Stimulated activated naive B cell treated with anti-CD40 and anti-IgM and Interleukin-4, amounts not matched to agents 10 μg/mL and 1 μg/mL and 100 μg/mL, for 72 hours (primary cell): Measurements from ENCODE around the gene TEX30.
"Not testable (repeated sequence)": the region's sequence is repeated elsewhere in the genome, so short reads cannot be mapped to it uniquely, and the experiment has no call there.

Experiments used
- ATAC-seq, 2 donors: fragments of 150-1000 bp; cut with Tn5 transposase; replicated peaks; 2 replicates each; pipeline ENCODE4 v1.10.0; 2021; ENCODE audit warnings: moderate library complexity in 1 of 2
- DNase-seq: peaks from one replicate; pipeline ENCODE4 v3.0.0; 2021
- H3K27ac Mint-ChIP-seq: one replicate; pipeline ENCODE4 v1.8.0; 2022; ENCODE audit warnings: mild to moderate bottlenecking, mixed read lengths
- H3K27me3 Mint-ChIP-seq, 2 donors: one replicate each; pipeline ENCODE4 v1.8.0; 2022; ENCODE audit warnings: mixed read lengths in 2 of 2
- H3K36me3 Mint-ChIP-seq, 2 donors: one replicate each; pipeline ENCODE4 v1.8.0; 2022; ENCODE audit warnings: mixed read lengths in 2 of 2, mild to moderate bottlenecking in 1 of 2
- H3K4me1 Mint-ChIP-seq, 2 donors: one replicate each; pipeline ENCODE4 v1.8.0; 2022; ENCODE audit warnings: mixed read lengths in 2 of 2, mild to moderate bottlenecking in 1 of 2
- H3K4me3 Mint-ChIP-seq, 2 donors: one replicate each; pipeline ENCODE4 v1.8.0; 2022; ENCODE audit warnings: mild to moderate bottlenecking in 2 of 2, mixed read lengths in 2 of 2, moderate library complexity in 1 of 2
- H3K9me3 Mint-ChIP-seq, 2 donors: one replicate each; pipeline ENCODE4 v1.8.0; 2022; ENCODE audit warnings: mixed read lengths in 2 of 2, mild to moderate bottlenecking in 1 of 2

The TEX30 gene

DNA sequence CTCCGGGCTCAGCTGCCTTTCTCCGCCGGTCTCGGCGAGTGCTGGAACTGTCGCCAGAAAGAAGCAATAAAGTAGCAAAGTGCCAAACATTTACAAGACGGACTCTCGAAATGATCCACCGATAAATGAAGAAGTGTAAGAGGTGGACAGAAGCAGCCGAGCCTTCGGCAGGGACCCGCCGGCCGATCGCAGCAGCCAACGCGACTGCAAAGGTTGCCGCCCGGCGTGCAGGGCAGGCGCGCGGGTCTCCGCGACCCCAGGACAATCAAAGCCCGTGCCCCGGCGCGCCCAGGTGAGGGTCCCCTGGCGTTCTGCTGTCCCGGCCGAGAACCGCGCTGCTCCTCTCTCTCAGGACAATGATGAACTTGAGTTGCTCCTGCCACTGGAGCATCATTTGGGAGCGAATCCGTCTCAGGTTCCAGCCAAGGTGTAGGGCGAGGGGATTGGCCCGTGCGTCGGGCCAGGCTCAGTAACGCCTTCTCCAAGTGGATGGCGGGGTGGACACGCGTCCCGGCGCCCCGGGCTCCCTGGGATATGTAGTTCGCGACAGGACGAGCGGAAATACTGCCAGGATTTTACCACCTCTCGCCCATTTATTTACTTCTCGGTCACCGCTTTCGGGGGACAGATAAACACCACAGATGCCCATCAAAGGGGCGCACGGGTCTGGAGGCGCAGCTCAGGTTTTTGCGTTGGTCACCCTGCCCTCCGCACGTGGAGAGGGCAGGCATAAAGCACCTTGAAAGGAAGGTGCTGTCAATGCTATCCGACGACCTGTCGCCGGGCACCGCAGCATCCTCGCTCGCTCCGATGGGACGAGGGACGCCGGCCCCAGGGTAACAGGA, 25.2 kb upstream of the TEX30 start, which contains the start of the genes BIVM and POGLUT2:
BIVM (plus strand) TSS at position 539 of the 845 bp plus-strand sequence. CDS start 8,149 bp downstream, outside the sequence.
POGLUT2 (minus strand) TSS at position 396 of the 845 bp plus-strand sequence; CDS start at position 90, 306 bp downstream.
- DNase-seq (peak; percentile 76), ATAC-seq (peak; percentile 83 to 84)
- Mint-ChIP-seq H3K4me3 (peak within 1 kb of the TSS; percentile 91 to 97), H3K36me3 (peaks cover 0 to 2% of the 10 kb centered on the region in 2 donors), H3K27ac (peak within 1 kb of the TSS; percentile 90), H3K4me1 (peaks cover 8 to 37% of the 10 kb centered on the region in 2 donors), H3K9me3 (no peaks in the 10 kb centered on the region), H3K27me3 (peaks cover 20 to 22% of the 10 kb centered on the region in 2 donors)

DNA sequence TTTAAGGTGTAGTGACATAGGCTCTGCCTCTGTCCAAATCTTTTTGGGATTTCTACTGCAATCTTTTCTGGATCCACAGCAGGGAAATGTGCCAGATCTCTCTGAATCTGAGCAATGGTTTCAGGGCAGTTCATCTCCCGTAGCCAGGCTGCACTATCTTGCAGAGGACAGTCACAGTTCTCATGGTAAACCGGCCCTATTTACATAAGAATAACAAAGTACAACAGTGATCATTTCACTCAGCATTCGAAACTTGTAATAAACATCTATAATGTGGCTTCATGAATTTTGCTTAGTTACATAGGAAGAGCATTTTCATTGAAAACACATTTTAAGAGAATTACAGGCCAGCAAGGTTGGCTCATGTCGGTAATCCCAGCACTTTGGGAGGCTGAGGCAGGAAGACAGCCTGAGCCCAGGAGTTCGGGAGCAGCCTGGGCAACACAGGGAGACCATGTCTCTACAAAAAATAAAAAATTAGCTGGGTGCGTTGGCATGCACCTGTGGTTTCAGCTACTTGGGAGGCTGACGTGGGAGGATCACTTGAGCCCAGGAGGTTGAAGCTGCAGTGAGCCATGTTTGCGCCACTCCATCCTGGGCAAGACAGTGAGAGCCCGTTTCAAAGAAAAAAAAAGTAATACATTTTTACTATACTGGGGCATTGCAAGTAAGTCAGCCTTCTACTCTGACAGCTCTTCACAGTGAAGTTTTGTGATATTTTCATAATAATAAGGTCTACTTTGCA, 20.2 kb upstream of the TEX30 start:
- no peak for ATAC-seq

DNA sequence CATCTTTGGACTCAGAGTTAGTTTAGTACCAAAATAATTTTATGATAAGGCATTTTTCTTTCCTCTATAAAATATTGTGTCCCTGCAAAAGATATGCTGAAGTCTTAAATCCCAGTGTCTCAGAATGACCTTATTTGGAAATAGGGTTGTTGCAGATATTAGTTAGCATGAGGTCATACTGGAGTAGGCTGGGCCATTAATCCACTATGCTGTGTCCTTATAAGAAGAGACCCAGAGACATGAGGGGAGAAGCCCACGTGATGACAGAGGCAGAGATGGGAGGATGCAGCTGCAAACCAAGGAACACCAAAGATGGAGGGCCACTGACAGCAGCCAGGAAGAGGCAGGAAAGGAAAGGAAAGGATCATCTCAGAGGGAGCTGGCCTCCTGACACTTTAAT, 18.8 kb upstream of the TEX30 start:
- peaks cover 0 to 1% of the 10 kb centered on the region in 2 donors for H3K4me1 Mint-ChIP-seq
- no peak for DNase-seq
- H3K4me3 Mint-ChIP-seq, result no peak overlapping the region
- no peak for ATAC-seq
- peaks cover 9 to 10% of the 10 kb centered on the region in 2 donors for H3K27me3 Mint-ChIP-seq
- no peaks in the 10 kb centered on the region for H3K9me3 Mint-ChIP-seq
- no peak overlapping the region for H3K27ac Mint-ChIP-seq
- H3K36me3 Mint-ChIP-seq, result peaks cover 0 to 12% of the 10 kb centered on the region in 2 donors

More for the DNA sequence above, 20.2 kb upstream of the TEX30 start:
- no peaks in the 10 kb centered on the region for H3K9me3 Mint-ChIP-seq
- no peak overlapping the region for H3K27ac Mint-ChIP-seq
- peaks cover 16 to 19% of the 10 kb centered on the region in 2 donors for H3K27me3 Mint-ChIP-seq
- no peak overlapping the region for H3K4me3 Mint-ChIP-seq
- DNase-seq, result no peak
- H3K36me3 Mint-ChIP-seq, result peaks cover 0 to 9% of the 10 kb centered on the region in 2 donors
- H3K4me1 Mint-ChIP-seq, result peaks cover 2 to 15% of the 10 kb centered on the region in 2 donors

DNA sequence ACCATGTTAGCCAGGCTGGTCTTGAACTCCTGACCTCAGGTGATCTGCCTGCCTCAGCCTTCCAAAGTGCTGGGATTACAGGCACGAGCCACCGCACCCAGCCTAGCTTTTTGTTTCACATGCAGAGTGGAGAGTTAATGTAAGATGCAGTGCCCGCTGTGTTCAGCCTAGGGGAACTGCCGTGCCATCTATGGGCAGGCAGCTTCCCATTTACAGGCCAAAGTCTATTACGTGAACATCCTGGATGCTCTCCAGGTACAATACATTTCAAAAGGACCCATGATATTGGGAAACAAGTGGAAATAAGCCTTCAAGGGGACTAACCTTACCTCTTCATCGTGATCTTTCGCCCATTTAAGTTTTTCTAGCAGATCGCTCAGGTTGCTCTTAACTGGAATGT, 15.1 kb upstream of the TEX30 start:
- no peak for ATAC-seq
- Mint-ChIP-seq H3K4me1 (no peaks in the 10 kb centered on the region), H3K4me3 (no peak overlapping the region), H3K36me3 (peaks cover 0 to 12% of the 10 kb centered on the region in 2 donors), H3K27me3 (peaks cover under 1 to 3% of the 10 kb centered on the region in 2 donors), H3K27ac (no peak overlapping the region), H3K9me3 (no peaks in the 10 kb centered on the region)
- DNase-seq, result no peak

DNA sequence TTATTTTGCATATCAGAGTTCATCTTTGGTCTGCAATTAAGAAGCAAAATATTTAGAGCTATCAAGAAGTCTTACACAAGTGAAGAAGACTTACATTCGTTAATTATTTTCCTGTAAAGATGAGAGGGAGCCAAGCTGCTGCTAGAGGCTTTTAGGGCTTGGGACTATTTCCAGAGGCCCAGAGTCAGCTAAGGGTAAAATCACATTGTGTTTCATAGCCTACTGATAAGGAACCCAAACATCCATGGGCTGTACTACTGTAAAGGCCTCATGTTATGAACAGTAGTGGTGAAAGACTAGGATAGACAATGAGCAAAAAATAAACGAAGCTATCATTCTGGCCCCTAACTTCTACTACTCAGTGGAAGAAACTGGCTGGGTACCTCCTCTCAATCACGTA, 10.9 kb upstream of the TEX30 start:
- Mint-ChIP-seq H3K36me3 (peaks cover 4 to 25% of the 10 kb centered on the region in 2 donors), H3K4me3 (no peak overlapping the region), H3K4me1 (peaks cover 4 to 6% of the 10 kb centered on the region in 2 donors), H3K9me3 (peaks cover 0 to 6% of the 10 kb centered on the region in 2 donors), H3K27ac (no peak overlapping the region), H3K27me3 (no peaks in the 10 kb centered on the region)
- DNase-seq, result no peak
- ATAC-seq, result no peak

DNA sequence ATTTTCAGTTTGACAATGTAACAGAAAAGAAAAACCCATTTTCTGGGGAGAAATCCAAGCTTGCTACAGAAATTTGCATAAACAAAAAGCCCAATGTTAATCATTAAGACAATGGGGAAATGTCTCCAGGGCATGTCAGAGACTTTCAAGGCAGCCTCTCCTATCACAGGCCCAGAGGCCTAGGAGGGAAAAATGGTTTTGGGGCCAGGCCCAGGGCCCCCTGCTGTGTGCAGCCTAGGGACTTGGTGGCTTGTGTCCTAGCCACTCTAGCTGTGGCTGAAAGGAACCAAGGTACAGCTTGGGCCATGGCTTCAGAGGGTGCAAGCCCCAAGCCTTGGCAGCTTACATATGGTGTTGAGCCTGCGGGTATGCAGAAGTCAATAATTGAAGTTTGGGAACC, 8.0 kb upstream of the TEX30 start:
- Mint-ChIP-seq H3K27me3 (no peaks in the 10 kb centered on the region), H3K36me3 (peaks cover 4 to 17% of the 10 kb centered on the region in 2 donors), H3K4me1 (peaks cover 6 to 9% of the 10 kb centered on the region in 2 donors), H3K27ac (no peak overlapping the region), H3K9me3 (peaks cover 0 to 6% of the 10 kb centered on the region in 2 donors), H3K4me3 (no peak overlapping the region)
- no peak for ATAC-seq
- no peak for DNase-seq

DNA sequence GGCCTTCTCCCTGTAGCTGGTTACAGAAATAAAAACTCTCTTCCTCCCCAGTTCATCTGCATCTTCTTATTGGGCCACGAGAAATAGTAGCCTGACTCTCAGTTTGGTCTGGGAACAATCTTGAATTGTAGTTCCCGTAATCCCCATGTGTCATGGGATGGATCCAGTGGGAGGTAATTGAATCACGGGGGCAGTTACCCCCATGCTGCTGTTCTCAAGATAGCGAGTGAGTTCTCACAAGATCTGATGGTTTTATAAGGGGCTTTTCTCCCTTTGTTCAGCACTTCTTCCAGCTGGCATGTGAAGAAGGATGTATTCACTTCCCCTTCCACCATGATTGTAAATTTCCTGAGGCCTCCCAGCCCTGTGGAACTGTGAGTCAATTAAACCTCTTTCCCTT, 7.1 kb upstream of the TEX30 start:
- H3K4me1 Mint-ChIP-seq, DNase-seq, H3K9me3 Mint-ChIP-seq, H3K27me3 Mint-ChIP-seq, ATAC-seq, H3K4me3 Mint-ChIP-seq, H3K27ac Mint-ChIP-seq: not testable (repeated sequence)
- peaks cover 4 to 17% of the 10 kb centered on the region in 2 donors for H3K36me3 Mint-ChIP-seq

DNA sequence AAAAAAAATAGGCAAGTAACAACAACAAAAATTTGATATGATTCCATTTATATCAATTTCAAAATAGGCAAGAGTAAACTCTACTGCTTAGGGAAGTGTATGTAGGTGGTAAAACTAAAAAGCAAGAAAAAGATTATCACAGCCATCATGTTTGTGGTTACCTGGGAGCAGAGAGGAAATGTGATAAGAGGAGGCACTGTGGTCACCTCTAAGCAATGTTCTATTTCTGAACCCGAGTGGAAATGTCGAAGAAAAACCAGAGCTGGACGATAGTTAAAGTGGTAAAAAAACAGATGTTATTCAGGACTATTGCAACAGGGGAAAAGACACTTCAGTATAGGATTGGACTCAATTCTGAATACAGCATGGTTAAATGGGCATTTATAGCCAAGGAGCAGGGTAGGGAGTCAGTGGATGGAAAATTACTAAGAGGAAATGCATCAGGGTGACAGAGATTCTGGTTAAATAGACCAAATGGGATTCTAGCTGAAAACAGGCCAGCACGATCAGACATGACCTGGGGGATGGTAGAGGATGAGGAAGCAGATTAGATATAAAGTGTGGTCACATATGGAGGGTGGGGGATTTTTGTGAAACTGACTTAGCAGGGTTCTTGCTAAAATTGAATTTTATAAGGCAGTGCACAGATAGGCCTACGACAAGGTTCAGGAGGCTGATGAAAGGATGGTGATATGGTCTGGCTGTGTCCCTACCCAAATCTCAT, 6.0 kb upstream of the TEX30 start:
- peaks cover 8 to 10% of the 10 kb centered on the region in 2 donors for H3K4me1 Mint-ChIP-seq
- H3K36me3 Mint-ChIP-seq, result peaks cover 4 to 17% of the 10 kb centered on the region in 2 donors
- peak overlapping the region; percentile 60 for H3K27ac Mint-ChIP-seq
- peak; percentile 90 to 91 for ATAC-seq
- peaks cover 0 to 6% of the 10 kb centered on the region in 2 donors for H3K9me3 Mint-ChIP-seq
- no peaks in the 10 kb centered on the region for H3K27me3 Mint-ChIP-seq
- peak overlapping the region; percentile 2 to 58 for H3K4me3 Mint-ChIP-seq
- no peak for DNase-seq

DNA sequence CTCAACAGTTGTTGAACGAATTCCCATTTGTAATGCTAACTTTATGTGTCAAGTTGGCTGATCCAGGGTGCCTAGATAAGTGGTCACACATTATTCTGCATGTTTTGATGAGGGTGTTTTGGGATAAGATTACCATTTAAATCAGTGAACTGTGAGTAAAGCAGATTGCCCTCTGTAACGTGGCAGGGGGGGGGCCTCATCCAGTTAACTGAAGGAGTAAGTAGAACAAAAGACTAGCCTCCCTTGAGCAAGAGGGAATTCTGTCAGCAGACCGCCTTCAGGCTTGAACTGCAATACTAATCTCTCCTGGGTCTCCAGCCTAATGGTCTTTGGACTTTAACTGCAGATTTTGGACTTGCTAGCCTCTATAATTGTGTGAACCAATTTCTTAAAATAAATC, 4.2 kb upstream of the TEX30 start:
- peaks cover 4 to 23% of the 10 kb centered on the region in 2 donors for H3K36me3 Mint-ChIP-seq
- H3K27me3 Mint-ChIP-seq, result no peaks in the 10 kb centered on the region
- H3K9me3 Mint-ChIP-seq, result peaks cover 0 to 6% of the 10 kb centered on the region in 2 donors
- H3K4me1 Mint-ChIP-seq, result peaks cover 14 to 23% of the 10 kb centered on the region in 2 donors
- H3K4me3 Mint-ChIP-seq, result no peak overlapping the region
- no peak overlapping the region for H3K27ac Mint-ChIP-seq
- no peak for ATAC-seq
- DNase-seq, result no peak

DNA sequence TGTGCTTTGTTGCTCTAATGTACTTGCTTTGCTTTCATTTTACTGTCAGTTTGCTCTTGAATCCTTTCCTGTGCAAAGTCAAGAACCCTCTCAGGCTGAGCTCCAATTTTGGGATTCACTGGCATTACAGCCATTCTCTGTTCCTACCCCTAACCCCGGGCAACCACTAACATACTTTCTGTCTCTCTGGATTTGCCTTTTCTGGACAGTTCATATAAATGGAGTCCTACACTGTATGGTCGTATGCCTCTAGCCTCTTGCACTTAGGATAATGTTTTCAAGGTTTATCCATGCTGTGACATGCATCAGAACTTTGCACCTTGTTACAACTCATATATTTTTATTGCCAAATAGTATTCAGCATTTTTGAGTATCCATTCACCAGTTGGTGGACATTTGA, 2.7 kb upstream of the TEX30 start:
- H3K4me1 Mint-ChIP-seq, result peaks cover 21 to 36% of the 10 kb centered on the region in 2 donors
- no peaks in the 10 kb centered on the region for H3K27me3 Mint-ChIP-seq
- peaks cover 0 to 17% of the 10 kb centered on the region in 2 donors for H3K36me3 Mint-ChIP-seq
- DNase-seq (no peak), ATAC-seq (no peak)
- no peak overlapping the region for H3K27ac Mint-ChIP-seq
- H3K9me3 Mint-ChIP-seq, result peaks cover 0 to 3% of the 10 kb centered on the region in 2 donors
- no peak overlapping the region for H3K4me3 Mint-ChIP-seq

DNA sequence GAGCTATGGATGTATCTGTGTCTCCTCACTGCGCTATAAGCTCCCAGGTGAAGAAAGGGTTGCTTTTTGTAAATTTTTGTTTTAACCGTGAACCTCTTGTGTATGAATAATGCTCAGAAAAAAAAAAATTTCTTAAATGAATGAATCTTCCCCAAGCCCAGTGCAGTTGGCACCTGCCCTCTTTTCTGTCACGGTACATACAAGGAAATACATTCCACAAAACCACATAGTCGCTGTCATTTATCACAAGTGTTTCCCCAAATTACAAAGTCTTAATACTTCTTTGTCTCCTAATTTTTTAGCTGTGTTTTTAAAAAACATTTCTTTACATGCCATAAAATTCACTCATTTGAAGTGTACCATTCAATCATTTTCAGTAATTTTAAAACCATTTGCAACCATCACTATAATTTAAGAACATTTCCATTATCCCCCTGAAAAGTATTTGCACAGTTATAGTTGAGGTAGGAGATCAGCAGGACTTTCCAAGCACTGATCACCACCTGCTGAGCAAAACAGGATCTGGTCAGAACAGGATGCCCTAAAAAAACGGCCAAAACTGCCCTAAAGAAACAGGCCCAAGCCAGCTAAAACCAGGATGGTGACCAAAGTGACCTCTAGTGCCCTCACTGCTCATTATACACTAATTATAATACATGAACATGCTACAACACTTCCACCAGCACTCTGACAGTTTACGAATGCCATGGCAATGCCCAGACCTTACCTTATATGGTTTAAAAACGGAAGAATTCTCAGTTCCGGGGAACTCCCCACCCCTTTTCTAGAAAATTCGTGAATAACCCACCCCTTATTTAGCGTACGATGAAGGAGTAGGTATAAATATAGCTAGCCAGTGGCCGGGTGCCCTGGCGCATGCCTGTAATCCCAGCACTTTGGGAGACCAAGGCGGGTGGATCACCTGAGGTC, 1.3 kb upstream of the TEX30 start:
- no peaks in the 10 kb centered on the region for H3K27me3 Mint-ChIP-seq
- H3K4me1 Mint-ChIP-seq, result peaks cover 26 to 47% of the 10 kb centered on the region in 2 donors
- DNase-seq (no peak), ATAC-seq (no peak)
- peak overlapping the region; percentile 84 to 93 for H3K4me3 Mint-ChIP-seq
- H3K9me3 Mint-ChIP-seq, result no peaks in the 10 kb centered on the region
- H3K36me3 Mint-ChIP-seq, result peaks cover 0 to 11% of the 10 kb centered on the region in 2 donors
- peak overlapping the region; percentile 95 for H3K27ac Mint-ChIP-seq

DNA sequence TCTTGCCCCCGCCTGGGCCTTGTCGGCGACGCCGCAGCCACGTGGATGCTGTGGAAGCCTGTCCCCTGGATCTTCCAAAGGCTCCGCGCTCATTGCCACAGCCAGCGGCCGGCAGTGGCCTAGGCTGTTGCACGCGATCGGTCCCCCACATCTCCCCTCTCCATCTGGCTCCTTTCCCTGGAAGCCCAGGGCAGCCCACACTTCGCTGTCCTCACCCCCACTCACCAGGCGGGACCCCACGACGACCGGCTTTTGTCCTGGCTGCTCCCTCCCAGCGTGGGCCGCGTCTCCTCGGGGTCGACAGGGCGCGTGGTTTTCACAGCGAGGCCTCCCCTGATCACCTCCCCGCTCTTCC, 605 bp upstream of the TEX30 start:
- H3K27me3 Mint-ChIP-seq, result no peaks in the 10 kb centered on the region

DNA sequence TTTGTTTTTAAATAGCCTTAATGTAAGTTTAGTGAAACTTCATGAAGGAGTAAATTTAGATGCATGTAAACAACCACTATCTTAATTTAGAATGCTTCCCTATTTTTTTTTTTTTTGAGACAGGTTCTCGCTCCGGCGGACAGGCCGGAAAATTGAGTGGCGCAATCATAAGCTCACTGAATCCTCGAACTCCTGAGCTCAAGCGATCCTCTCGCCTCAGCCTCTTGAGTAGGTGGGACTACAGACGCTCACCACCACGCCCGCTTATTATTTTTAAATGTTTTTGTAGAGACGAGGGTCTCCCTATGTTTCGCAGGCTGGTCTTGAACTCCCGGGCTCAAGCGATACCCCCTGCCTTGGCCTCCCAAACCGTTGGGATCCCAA, 1.6 kb downstream of the TEX30 start:
- Mint-ChIP-seq H3K4me1 (peaks cover 21 to 43% of the 10 kb centered on the region in 2 donors), H3K27me3 (no peaks in the 10 kb centered on the region), H3K9me3 (no peaks in the 10 kb centered on the region), H3K36me3 (peaks cover 0 to 11% of the 10 kb centered on the region in 2 donors), H3K27ac (no peak overlapping the region), H3K4me3 (peak overlapping the region; percentile 32 to 93)
- no peak for ATAC-seq
- DNase-seq, result no peak

More for the DNA sequence above, 605 bp upstream of the TEX30 start:
- H3K27ac Mint-ChIP-seq, result peak overlapping the region; percentile 95
- no peaks in the 10 kb centered on the region for H3K9me3 Mint-ChIP-seq
- H3K4me1 Mint-ChIP-seq, result peaks cover 21 to 43% of the 10 kb centered on the region in 2 donors
- H3K36me3 Mint-ChIP-seq, result peaks cover 0 to 11% of the 10 kb centered on the region in 2 donors
- ATAC-seq (no peak), DNase-seq (no peak)
- peak overlapping the region; percentile 84 to 93 for H3K4me3 Mint-ChIP-seq
